ENCODE data around the gene LPIN1. TPM values are rescaled to one million over a fixed set of nuclear protein-coding genes. Genes with fewer than 3 reads are reported as not detected.

The LPIN1 gene
- total and polyA plus RNA-seq, 8 donors, result 7.3 to 152 (median 18.2) TPM

DNA sequence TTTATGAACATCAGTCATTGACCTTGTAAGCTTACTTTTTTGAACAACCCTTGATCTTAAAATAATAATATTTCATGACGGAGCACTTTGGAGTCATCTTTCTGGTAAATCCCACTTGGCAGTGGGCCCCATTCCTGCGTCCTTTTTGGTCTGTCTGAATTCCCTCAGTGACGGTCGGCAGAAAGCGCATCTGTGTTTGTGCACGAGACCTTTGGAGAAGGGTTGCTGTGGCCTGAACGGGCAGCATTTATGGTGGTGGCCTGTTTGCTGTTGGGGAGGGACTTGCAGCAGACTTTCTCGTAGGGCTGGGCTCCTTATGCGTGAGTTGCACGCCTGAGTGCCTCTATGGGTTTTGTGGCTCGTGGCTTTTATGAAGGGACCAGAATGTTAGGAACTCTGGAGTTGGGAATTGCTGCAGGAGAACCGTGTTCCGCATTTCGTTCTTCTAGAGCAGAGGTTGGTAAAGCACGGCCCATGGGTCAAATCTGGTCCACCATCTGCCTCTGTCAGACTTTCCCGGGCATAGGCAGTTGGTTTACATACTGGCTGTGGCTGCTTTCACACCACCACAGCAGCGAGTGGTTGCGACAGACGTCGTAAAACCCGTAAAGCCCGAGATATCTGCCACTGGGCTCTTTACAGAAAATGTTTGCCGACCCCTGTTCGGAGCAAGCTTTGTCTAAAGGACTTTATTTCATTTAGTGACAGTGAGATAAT lies 30.8 kb downstream of the LPIN1 start:
- H3K27ac ChIP-seq, result peak overlapping the region in 1 of 5 donors; percentile 41
- no peaks in the 10 kb centered on the region for H3K9me3 ChIP-seq
- no peak for DNase-seq
- peaks cover 8 to 38% (median 20%) of the 10 kb centered on the region in 4 donors for H3K4me1 ChIP-seq
- H3K36me3 ChIP-seq, result peaks cover 20 to 76% (median 57%) of the 10 kb centered on the region in 4 donors
- 83 to 90% (median 85%) methylated on average over 23 to 24 of the region's 24 CpGs for WGBS, 5 donors
- no peak for TF ChIP-seq CTCF (IDR thresholded peaks at IDR 0.05)
- no peak for TF ChIP-seq POLR2A (IDR thresholded peaks at IDR 0.05)
- TF ChIP-seq EP300 (IDR thresholded peaks at IDR 0.05), result no peak
- TF ChIP-seq POLR2AphosphoS5 (IDR thresholded peaks at IDR 0.05), result no peak
- H3K4me3 ChIP-seq, result no peak overlapping the region
- H3K27me3 ChIP-seq, result no peaks in the 10 kb centered on the region
- intact Hi-C loops (cut with DNase I; ENCODE audit: low total_unique reads), result loop anchor here (5.0 kb wide), 1 partner anchor 85 kb away; no protein-coding TSS in a partner anchor

GRCh38 chr2:11777886-11778415 lies 31.5 kb downstream of the LPIN1 start:
- DNase-seq, result no peak
- Histone ChIP-seq H3K36me3 (peaks cover 23 to 76% (median 60%) of the 10 kb centered on the region in 4 donors), H3K9me3 (no peaks in the 10 kb centered on the region), H3K4me1 (peaks cover 8 to 38% (median 20%) of the 10 kb centered on the region in 4 donors), H3K27me3 (no peaks in the 10 kb centered on the region), H3K4me3 (no peak overlapping the region), H3K27ac (peak overlapping the region in 1 of 5 donors; percentile 11)
- TF ChIP-seq EP300 (IDR thresholded peaks at IDR 0.05) (no peak), POLR2AphosphoS5 (IDR thresholded peaks at IDR 0.05) (no peak), CTCF (IDR thresholded peaks at IDR 0.05) (no peak), POLR2A (IDR thresholded peaks at IDR 0.05) (no peak)
- intact Hi-C loops (cut with DNase I; ENCODE audit: low total_unique reads), result loop anchor here (5.0 kb wide), 1 partner anchor 86 kb away; no protein-coding TSS in a partner anchor
- 88 to 94% (median 90%) methylated on average over 13 of the region's 13 CpGs for WGBS, 5 donors

GRCh38 chr2:11778416-11778815 lies 32.0 kb downstream of the LPIN1 start:
- H3K4me3 ChIP-seq, result peak overlapping the region in 1 of 4 donors; percentile 17
- no peak for DNase-seq
- intact Hi-C loops (cut with DNase I; ENCODE audit: low total_unique reads), result loop anchor here (5.0 kb wide), 1 partner anchor 86 kb away; no protein-coding TSS in a partner anchor
- TF ChIP-seq POLR2A (IDR thresholded peaks at IDR 0.05) (no peak), EP300 (IDR thresholded peaks at IDR 0.05) (no peak), POLR2AphosphoS5 (IDR thresholded peaks at IDR 0.05) (no peak), CTCF (IDR thresholded peaks at IDR 0.05) (no peak)
- H3K27me3 ChIP-seq, result no peaks in the 10 kb centered on the region
- peak overlapping the region in 1 of 5 donors; percentile 11 for H3K27ac ChIP-seq
- H3K36me3 ChIP-seq, result peaks cover 23 to 76% (median 60%) of the 10 kb centered on the region in 4 donors
- WGBS, 5 donors, result 45 to 61% (median 56%) methylated on average over 4 of the region's 4 CpGs
- H3K9me3 ChIP-seq, result no peaks in the 10 kb centered on the region
- peaks cover 8 to 38% (median 20%) of the 10 kb centered on the region in 4 donors for H3K4me1 ChIP-seq

- peak overlapping the region in 2 of 4 donors; percentile 17 to 18 for H3K4me3 ChIP-seq
- H3K27ac ChIP-seq, result no peak overlapping the region
- H3K36me3 ChIP-seq, result peaks cover 17 to 76% (median 60%) of the 10 kb centered on the region in 4 donors
- H3K27me3 ChIP-seq, result no peaks in the 10 kb centered on the region
- H3K9me3 ChIP-seq, result no peaks in the 10 kb centered on the region
- peak; percentile 80 to 88 for DNase-seq
- intact Hi-C loops (cut with DNase I; ENCODE audit: low total_unique reads), result loop anchor here (5.0 kb wide), 1 partner anchor 87 kb away; no protein-coding TSS in a partner anchor
- 22 to 26% (median 26%) methylated on average over 23 of the region's 23 CpGs for WGBS, 5 donors
- H3K4me1 ChIP-seq, result peaks cover 8 to 38% (median 20%) of the 10 kb centered on the region in 4 donors
- TF ChIP-seq CTCF (IDR thresholded peaks at IDR 0.05) (peak in 6 of 7 experiments; percentile 73 to 99 (median 96)), POLR2AphosphoS5 (IDR thresholded peaks at IDR 0.05) (peak in 1 of 3 donors; percentile 52), EP300 (IDR thresholded peaks at IDR 0.05) (no peak), POLR2A (IDR thresholded peaks at IDR 0.05) (no peak)
Measured at GRCh38 chr2:11778923-11779757, 32.7 kb downstream of the LPIN1 start.
